GM12875 (cell line): ENCODE data around the gene SLC2A9.

Source experiments
- H3K4me3 ChIP-seq: one replicate; pipeline ENCODE4 v1.5.1; 2011; ENCODE audit warnings: low read depth, low read length, control low read depth
- CTCF ChIP-seq: IDR thresholded peaks from 2 replicates; pipeline ENCODE4 v1.5.1; 2011; ENCODE audit warnings: low read depth, mild to moderate bottlenecking, control low read depth, inconsistent platforms, low read length, moderate library complexity, borderline replicate concordance; ENCODE audit not compliant: insufficient read depth

SLC2A9 gene

GRCh38 chr4:10020871-10021652 is at the start of gene SLC2A9:
Gene SLC2A9, minus strand, starts transcription at chr4:10021497. Its CDS starts 68 bp downstream, at chr4:10021429.
- H3K4me3 ChIP-seq: no peak within 1 kb of the TSS
- no peak for TF ChIP-seq CTCF

- TF ChIP-seq CTCF: no peak
- no peak overlapping the region for H3K4me3 ChIP-seq
Observed at GRCh38 chr4:10069075-10069642, 47.9 kb upstream of the SLC2A9 start.

GRCh38 chr4:10066670-10067651 is 45.7 kb upstream of the SLC2A9 start:
- H3K4me3 ChIP-seq: no peak overlapping the region
- no peak for TF ChIP-seq CTCF

GRCh38 chr4:10066206-10066605 is 44.9 kb upstream of the SLC2A9 start:
- H3K4me3 ChIP-seq: no peak overlapping the region
- no peak for TF ChIP-seq CTCF

DNA sequence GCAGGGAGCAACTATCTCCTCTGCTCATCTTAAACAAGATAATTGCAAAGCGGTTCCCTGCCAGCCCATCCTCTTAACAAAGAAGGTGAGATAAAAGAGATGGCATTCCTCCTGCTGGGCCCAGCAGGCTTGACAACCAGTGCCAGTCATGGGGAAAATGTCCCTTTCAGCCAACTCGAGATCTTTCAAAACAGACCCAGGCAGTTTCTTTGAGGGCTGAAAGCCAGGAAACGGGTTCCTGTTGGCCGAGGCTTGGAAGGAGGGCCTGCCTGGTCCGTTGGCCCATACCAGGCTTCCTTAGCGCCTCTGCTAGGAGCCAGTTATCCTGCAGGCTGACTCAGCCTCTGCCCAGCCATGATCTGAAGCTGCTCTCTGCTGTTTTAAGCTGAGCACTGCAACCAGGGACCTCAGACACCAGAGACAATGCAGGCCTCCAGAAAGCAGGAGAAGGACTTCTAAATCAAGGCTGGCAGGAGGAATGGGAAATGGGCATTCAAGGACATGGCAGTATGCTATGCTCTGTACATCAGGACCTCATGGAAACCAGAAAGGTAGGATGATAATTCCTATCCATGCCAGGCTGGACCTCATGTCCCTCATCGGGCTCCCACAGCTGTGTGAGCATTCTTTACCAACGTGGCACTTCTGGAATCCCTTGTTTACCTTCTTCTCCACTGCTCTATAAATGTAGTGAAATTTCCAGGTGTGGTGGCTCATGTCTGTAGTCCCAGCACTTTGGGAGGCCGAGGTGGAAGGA is 42.4 kb upstream of the SLC2A9 start:
- TF ChIP-seq CTCF: no peak
- H3K4me3 ChIP-seq: no peak overlapping the region

- TF ChIP-seq CTCF: no peak
- no peak overlapping the region for H3K4me3 ChIP-seq
Observed at GRCh38 chr4:10061650-10062415, 40.5 kb upstream of the SLC2A9 start.
